ENCODE measurements around the gene PCDHA1. TPM values are rescaled to one million over a fixed set of nuclear protein-coding genes. Genes with fewer than 3 reads are reported as not detected.
"Not testable (repeated sequence)": the region's sequence is repeated elsewhere in the genome, so short reads cannot be mapped to it uniquely, and the experiment has no call there.

The PCDHA1 gene
- polyA plus RNA-seq, 1 of the 3 experiments (the other 2 are of a cell fraction), result 0.16 TPM

DNA sequence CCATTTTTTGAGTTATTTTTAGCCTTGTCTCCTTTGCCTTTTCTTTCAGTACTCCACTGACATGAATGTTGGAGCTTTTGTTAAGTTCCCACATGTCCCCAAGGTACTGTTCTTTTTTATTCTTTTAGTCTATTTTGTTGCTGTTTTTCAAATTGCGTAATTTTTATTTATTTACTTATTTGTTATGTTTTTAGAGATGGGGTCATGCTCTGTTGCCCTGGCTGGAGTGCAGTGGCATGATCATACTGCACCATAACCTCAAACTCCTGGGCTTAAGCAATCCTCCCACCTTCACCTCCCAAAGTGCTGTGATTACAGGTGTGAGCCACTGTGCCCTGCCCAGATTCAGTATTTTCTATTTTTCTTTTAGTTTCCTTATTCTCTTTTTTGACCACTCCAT is 5.4 kb upstream of the PCDHA1 start:
- no peaks in the 10 kb centered on the region for H3K27me3 ChIP-seq (ENCODE audit: insufficient read depth)

DNA sequence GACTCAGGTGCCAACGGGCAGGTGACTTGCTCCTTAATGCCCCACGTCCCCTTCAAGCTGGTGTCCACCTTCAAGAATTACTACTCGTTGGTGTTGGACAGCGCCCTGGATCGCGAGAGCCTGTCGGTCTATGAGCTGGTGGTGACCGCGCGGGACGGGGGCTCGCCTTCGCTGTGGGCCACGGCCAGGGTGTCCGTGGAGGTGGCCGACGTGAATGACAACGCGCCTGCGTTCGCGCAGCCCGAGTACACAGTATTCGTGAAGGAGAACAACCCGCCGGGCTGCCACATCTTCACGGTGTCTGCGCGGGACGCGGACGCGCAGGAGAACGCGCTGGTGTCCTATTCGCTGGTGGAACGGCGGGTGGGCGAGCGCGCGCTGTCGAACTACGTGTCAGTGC is 1.5 kb downstream of the PCDHA1 start:
- H2AFZ ChIP-seq (ENCODE audit: low read depth); H3K4me3 ChIP-seq (ENCODE audit: low read depth in 2 of 2, low read length in 1 of 2); H4K20me1 ChIP-seq (ENCODE audit: insufficient read depth); H3K79me2 ChIP-seq (ENCODE audit: insufficient read depth); H3F3A ChIP-seq (replicated peaks; ENCODE audit: insufficient read depth); POLR2A ChIA-PET; H3K27ac ChIP-seq (ENCODE audit: low read depth in 2 of 2, low read length in 1 of 2); DNase-seq; H3K9me2 ChIP-seq; H3K9me3 ChIP-seq; H3K4me1 ChIP-seq (ENCODE audit: control insufficient read depth in 1 of 2, insufficient read depth in 2 of 2, low read depth in 1 of 2, low read length in 1 of 2); H3K27me3 ChIP-seq (ENCODE audit: insufficient read depth); H3K4me2 ChIP-seq; H3K36me3 ChIP-seq (replicated peaks in 1 of 2; ENCODE audit: control insufficient read depth in 1 of 2, insufficient read depth in 2 of 2, low read length in 1 of 2); H3K9ac ChIP-seq: not testable (repeated sequence)
- WGBS (ENCODE audit: low lambda C conversion rate), result 82% methylated on average over 44 of the region's 44 CpGs
- CTCF ChIA-PET, result interaction anchor here (2.5 to 3.5 kb wide), 2 partner anchors 19 to 54 kb away, joined by 12 to 28 read pairs; partner anchors contain the start of genes PCDHA4 and PCDHA8

More for the DNA sequence above, 5.4 kb upstream of the PCDHA1 start:
- H3K4me1 ChIP-seq (ENCODE audit: control insufficient read depth in 1 of 2, insufficient read depth in 2 of 2, low read depth in 1 of 2, low read length in 1 of 2), result no peaks in the 10 kb centered on the region
- H3K4me3 ChIP-seq (ENCODE audit: low read depth in 2 of 2, low read length in 1 of 2), result no peak overlapping the region
- WGBS (ENCODE audit: low lambda C conversion rate), result 0% methylated on average over 1 of the region's 1 CpG
- H3K9ac ChIP-seq, result no peak overlapping the region
- DNase-seq, result no peak
- H3K9me3 ChIP-seq, result peaks cover 8% of the 10 kb centered on the region; the same call in 1 of the 2 replicates
- no peaks in the 10 kb centered on the region for H3K36me3 ChIP-seq (replicated peaks in 1 of 2; ENCODE audit: control insufficient read depth in 1 of 2, insufficient read depth in 2 of 2, low read length in 1 of 2)
- no peak overlapping the region for H3K27ac ChIP-seq (ENCODE audit: low read depth in 2 of 2, low read length in 1 of 2)
- ChIA-PET POLR2A (no interaction called here), CTCF (no interaction called here)
- no peaks in the 10 kb centered on the region for H3K9me2 ChIP-seq
- H3K79me2 ChIP-seq (ENCODE audit: insufficient read depth), result no peaks in the 10 kb centered on the region
- H3F3A ChIP-seq (replicated peaks; ENCODE audit: insufficient read depth), result no peaks in the 10 kb centered on the region
- TF ChIP-seq RCOR1 (IDR thresholded peaks at IDR 0.05; ENCODE audit: low read length) (no peak), GATA2 (CRISPR knock-in tag; IDR thresholded peaks at IDR 0.05) (no peak), TCF12 (IDR thresholded peaks at IDR 0.05) (no peak), EP300 (IDR thresholded peaks at IDR 0.05; ENCODE audit: borderline replicate concordance in 1 of 2, low read depth in 1 of 2, low read length in 1 of 2) (no peak), MEF2A (IDR thresholded peaks at IDR 0.05; ENCODE audit: borderline replicate concordance, low read depth) (no peak), FOSL2 (IDR thresholded peaks at IDR 0.05; ENCODE audit: borderline replicate concordance, low read depth) (no peak), EZH2phosphoT487 (IDR thresholded peaks at IDR 0.05; ENCODE audit: borderline replicate concordance, low read depth) (no peak), FOXM1 (IDR thresholded peaks at IDR 0.05; ENCODE audit: low read depth) (no peak), CTCF (IDR thresholded peaks at IDR 0.05) (no peak), RXRA (IDR thresholded peaks at IDR 0.05; ENCODE audit: borderline replicate concordance, low read depth) (no peak), MXI1 (IDR thresholded peaks at IDR 0.05; ENCODE audit: low read depth, low read length) (no peak)
- TF ChIP-seq, protein P1, sequence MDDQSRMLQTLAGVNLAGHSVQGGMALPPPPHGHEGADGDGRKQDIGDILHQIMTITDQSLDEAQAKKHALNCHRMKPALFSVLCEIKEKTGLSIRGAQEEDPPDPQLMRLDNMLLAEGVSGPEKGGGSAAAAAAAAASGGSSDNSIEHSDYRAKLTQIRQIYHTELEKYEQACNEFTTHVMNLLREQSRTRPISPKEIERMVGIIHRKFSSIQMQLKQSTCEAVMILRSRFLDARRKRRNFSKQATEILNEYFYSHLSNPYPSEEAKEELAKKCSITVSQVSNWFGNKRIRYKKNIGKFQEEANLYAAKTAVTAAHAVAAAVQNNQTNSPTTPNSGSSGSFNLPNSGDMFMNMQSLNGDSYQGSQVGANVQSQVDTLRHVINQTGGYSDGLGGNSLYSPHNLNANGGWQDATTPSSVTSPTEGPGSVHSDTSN (IDR thresholded peaks at IDR 0.05), result no peak
- no peaks in the 10 kb centered on the region for H4K20me1 ChIP-seq (ENCODE audit: insufficient read depth)
- no peak overlapping the region for H3K4me2 ChIP-seq
- H2AFZ ChIP-seq (ENCODE audit: low read depth), result no peak overlapping the region

- H3K79me2 ChIP-seq (ENCODE audit: insufficient read depth), result not testable (repeated sequence)
These were observed 2.0 kb downstream of the PCDHA1 start for GRCh38 chr5:140787849-140788504.

More at GRCh38 chr5:140787849-140788504, 2.0 kb downstream of the PCDHA1 start:
- H3K36me3 ChIP-seq (replicated peaks in 1 of 2; ENCODE audit: control insufficient read depth in 1 of 2, insufficient read depth in 2 of 2, low read length in 1 of 2); H3K27ac ChIP-seq (ENCODE audit: low read depth in 2 of 2, low read length in 1 of 2); H3K9me3 ChIP-seq; H4K20me1 ChIP-seq (ENCODE audit: insufficient read depth); DNase-seq; POLR2A ChIA-PET; H3K9me2 ChIP-seq; H2AFZ ChIP-seq (ENCODE audit: low read depth); H3K4me3 ChIP-seq (ENCODE audit: low read depth in 2 of 2, low read length in 1 of 2); H3K27me3 ChIP-seq (ENCODE audit: insufficient read depth); H3K9ac ChIP-seq; H3F3A ChIP-seq (replicated peaks; ENCODE audit: insufficient read depth); H3K4me2 ChIP-seq; H3K4me1 ChIP-seq (ENCODE audit: control insufficient read depth in 1 of 2, insufficient read depth in 2 of 2, low read depth in 1 of 2, low read length in 1 of 2): not testable (repeated sequence)
- WGBS (ENCODE audit: low lambda C conversion rate), result 87% methylated on average over 67 of the region's 70 CpGs
- CTCF ChIA-PET, result interaction anchor here (2.5 kb wide), 1 partner anchor 19 kb away, joined by 12 read pairs; the partner anchor contains the start of gene PCDHA4
